GM12864 (cell line): Measurements from ENCODE around the gene PARN.

Source experiments
- DNase-seq: peaks from one replicate; pipeline ENCODE4 v3.0.0-alpha.2; 2011; ENCODE audit warnings: low read depth
- H3K4me3 ChIP-seq: 2 replicates; pipeline ENCODE4 v1.5.1; 2011; ENCODE audit warnings: mild to moderate bottlenecking, low read depth, low read length, control low read depth
- TF ChIP-seq, protein P1 (sequence below): IDR thresholded peaks from 2 replicates; pipeline ENCODE4 v1.5.1; 2011; ENCODE audit warnings: low read depth, mild to moderate bottlenecking, moderate library complexity, low read length, control low read depth, inconsistent platforms; ENCODE audit errors: missing control alignments

PARN gene

DNA sequence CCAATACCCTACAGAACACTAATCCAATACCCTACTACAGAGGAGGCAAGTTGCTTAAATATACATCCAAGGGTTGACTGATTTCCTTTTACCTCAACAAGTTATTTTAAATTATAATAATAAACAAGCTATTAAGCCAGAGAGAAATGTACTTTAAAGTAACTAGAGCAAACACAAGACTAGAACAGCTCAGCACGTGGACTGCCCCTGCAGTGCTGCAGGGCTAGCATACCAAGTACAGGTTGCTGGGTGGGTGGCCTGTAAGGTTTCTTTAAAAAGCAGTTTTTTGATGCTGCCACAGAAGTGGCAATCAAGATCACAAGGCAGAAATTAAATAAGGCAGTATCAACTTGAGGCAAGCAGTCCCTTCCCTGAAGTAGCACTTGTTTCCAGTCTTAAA lies 63.5 kb downstream of the PARN start:
- TF ChIP-seq, protein P1, sequence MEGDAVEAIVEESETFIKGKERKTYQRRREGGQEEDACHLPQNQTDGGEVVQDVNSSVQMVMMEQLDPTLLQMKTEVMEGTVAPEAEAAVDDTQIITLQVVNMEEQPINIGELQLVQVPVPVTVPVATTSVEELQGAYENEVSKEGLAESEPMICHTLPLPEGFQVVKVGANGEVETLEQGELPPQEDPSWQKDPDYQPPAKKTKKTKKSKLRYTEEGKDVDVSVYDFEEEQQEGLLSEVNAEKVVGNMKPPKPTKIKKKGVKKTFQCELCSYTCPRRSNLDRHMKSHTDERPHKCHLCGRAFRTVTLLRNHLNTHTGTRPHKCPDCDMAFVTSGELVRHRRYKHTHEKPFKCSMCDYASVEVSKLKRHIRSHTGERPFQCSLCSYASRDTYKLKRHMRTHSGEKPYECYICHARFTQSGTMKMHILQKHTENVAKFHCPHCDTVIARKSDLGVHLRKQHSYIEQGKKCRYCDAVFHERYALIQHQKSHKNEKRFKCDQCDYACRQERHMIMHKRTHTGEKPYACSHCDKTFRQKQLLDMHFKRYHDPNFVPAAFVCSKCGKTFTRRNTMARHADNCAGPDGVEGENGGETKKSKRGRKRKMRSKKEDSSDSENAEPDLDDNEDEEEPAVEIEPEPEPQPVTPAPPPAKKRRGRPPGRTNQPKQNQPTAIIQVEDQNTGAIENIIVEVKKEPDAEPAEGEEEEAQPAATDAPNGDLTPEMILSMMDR = no peak
- H3K4me3 ChIP-seq = no peak overlapping the region
- no peak for DNase-seq

DNA sequence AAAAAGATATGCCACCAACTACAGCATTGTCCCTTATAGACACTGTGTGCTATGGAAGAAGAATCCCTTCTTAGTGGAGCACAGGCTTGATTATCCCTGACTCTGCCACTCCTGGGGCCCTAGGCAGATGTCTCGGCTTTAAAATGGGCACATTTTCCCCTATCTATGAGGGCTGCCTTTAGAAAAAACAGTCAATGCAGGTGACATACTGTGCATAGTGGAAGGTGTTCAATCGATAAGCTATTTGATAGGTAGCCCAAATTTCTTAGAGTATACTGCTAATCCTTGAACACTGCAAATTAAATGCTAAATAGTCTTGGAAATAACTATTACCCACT lies 64.4 kb downstream of the PARN start:
- no peak for DNase-seq
- TF ChIP-seq, protein P1 = no peak
- no peak overlapping the region for H3K4me3 ChIP-seq

DNA sequence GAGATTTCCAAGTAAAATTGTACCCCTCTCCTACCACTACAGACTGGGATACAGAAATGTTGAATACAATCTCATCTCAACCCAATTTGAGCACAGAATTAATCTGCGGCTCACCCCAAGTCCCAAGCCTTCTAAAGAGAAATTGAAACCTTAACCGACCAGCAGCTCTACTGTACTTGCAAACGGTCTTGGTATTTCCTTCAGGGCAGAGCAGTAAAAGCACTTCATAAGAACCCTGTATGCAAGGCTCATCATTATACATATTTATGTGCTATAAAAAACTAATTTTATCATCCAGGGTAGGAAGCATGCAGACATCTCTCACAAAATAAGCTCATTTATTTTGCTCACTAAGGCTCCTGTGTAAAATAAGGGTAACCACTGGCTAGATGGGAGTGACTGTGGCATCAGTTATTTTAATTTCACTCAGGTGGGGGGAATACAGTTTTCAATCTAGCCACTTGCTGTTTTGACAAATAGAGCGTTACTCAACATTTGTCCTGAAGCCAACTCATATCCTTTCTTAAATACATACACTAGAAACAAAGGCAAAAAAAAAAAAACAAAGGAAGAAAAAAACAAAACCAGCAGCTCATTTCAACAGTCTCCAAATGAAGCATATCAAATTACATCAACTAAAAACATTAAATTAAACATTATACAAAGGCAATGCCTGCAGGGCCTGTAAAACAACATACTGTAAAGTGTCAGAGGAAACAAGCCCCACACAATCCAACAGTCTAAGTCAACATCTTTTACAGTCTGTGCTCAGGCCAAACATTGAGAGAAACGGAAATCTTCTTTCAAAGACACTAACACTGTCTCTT lies 65.0 kb downstream of the PARN start:
- H3K4me3 ChIP-seq = no peak overlapping the region
- TF ChIP-seq, protein P1 = no peak
- DNase-seq = no peak

DNA sequence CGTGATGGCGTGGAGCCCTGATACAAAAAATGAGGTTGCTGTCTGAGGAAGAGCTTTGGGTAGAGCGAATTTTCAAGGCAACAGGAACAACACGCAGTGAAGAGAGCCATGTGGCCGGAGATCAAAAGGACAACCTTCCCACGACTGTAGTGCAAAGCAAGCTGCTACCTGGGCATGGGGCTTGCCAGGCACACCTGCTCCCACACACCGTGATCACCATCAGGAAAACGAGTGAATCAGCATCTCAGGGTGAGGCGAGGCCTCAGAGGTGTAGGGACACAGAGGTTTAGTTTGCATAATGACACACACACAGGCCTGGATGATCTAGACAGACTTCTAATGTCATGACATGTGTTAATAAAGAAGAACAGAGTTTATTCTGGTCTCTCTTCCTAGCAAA lies 65.7 kb downstream of the PARN start:
- no peak overlapping the region for H3K4me3 ChIP-seq
- DNase-seq = no peak
- TF ChIP-seq, protein P1 = no peak

DNA sequence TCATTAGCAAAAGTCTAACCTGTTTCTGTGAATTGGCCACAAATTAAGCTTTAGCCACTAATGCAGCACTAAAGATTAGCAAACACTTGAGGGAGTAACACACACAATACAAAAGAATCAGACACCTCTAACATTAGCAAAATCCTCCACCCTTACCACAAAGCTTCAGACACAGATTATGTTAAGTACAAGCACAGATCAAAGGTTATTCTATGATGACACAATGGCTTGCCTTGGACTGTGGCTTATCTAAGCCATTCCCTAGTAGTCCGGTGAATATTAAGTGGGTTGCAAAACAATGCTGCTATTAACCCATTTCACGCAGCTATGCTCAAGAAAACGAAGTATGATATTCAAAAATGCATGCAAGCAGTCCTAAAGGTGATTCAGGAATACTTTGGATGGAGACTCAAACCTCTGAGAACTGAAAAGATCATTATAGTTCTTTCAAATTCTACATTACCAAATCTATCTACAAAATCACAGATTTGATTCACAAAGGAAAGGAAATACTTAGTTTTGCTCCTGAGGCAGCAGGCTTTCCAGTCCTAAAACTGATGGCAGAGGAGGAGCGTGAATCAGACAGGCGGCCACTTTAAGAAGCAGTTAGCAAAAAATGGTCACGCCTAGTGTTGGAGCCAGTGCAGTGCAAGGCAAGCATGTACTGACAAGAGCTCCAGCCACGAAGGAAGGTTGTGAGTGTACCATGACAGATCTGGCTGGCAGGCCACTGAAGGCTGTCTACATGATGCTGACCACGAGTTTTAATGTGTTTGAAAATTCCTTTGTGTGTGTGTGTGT lies 67.2 kb downstream of the PARN start:
- DNase-seq = no peak
- no peak overlapping the region for H3K4me3 ChIP-seq
- TF ChIP-seq, protein P1 = no peak

DNA sequence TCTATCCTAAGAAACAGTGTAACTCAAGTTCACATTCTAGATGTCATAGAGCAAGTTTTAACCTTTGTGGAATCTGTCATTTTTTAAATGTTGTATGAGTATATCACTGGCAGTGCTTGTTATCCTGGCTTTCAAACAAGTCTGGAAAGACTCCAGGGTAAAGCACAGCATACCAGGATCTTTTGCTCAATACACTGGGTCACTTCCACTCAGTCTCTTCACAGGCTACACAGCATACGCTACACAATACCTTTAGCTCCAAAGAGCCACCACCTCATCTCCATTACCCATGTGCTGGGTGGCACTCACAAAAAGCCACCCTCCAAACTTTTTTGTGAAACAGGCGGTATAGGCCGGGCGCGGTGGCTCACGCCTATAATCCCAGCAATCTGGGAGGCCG lies 69.5 kb downstream of the PARN start:
- TF ChIP-seq, protein P1 = no peak
- H3K4me3 ChIP-seq = no peak overlapping the region
- no peak for DNase-seq
